ENCODE data around the gene CHPF. TPM values are rescaled to one million over a fixed set of nuclear protein-coding genes. Genes with fewer than 3 reads are reported as not detected.

The CHPF gene
- total RNA-seq, 1 experiment from 2014 or later = 228 TPM

DNA sequence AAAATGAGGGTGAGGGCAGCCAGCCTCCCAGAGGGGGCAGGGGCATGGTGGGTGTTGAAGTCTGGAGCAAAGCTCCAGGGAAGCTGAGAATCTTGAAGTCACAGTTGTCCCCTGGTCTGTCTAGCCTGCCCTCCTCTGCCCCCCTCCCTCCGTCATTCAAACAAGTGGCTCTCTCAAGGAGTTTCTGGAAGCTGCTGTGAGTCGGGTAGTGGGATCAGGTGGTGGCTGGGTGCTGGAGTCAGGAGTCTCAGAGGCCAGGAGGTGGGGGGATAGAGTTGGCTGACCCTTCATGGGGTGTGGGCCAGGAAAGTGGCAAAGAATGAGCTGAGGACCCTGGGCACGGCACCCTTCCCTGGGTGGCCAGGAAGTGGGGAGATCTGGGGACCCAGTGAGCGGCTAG, 29.8 kb downstream of the CHPF start:
- no peak overlapping the region for H3K4me3 ChIP-seq (replicated peaks in 1 of 2; ENCODE audit: low read depth in 1 of 2, low read length in 2 of 2)
- POLR2A ChIA-PET = interaction anchor here (1.0 kb wide), 1 partner anchor 15 kb away, joined by 4 read pairs; the partner anchor contains the start of gene GMPPA
- no peak overlapping the region for H3K27ac ChIP-seq (ENCODE audit: low read depth, low read length)
- ATAC-seq = no peak
- RAD21 ChIA-PET (ENCODE audit: low non-redundant PET in 1 of 2, low total read pairs in 2 of 2, uncharacterized antibody in 2 of 2, unreplicated experiment in 2 of 2) = no interaction called here
- H3K79me2 ChIP-seq (ENCODE audit: insufficient read depth, low read length) = no peaks in the 10 kb centered on the region
- no TSS peak for BruUV-seq (replicated peaks)
- H3K4me2 ChIP-seq (ENCODE audit: low read length) = no peak overlapping the region
- no peaks in the 10 kb centered on the region for H3K27me3 ChIP-seq (ENCODE audit: insufficient read depth, low read length)
- no peaks in the 10 kb centered on the region for H3K9me2 ChIP-seq (ENCODE audit: insufficient read depth)
- TF ChIP-seq EZH2phosphoT487 (IDR thresholded peaks at IDR 0.05; ENCODE audit: borderline replicate concordance) = no peak
- no peak for TF ChIP-seq ZNF274 (IDR thresholded peaks at IDR 0.05; ENCODE audit: low read depth, low read length)
- no peak for TF ChIP-seq EGR1 (IDR thresholded peaks at IDR 0.05; ENCODE audit: low read depth)
- TF ChIP-seq, protein P1, sequence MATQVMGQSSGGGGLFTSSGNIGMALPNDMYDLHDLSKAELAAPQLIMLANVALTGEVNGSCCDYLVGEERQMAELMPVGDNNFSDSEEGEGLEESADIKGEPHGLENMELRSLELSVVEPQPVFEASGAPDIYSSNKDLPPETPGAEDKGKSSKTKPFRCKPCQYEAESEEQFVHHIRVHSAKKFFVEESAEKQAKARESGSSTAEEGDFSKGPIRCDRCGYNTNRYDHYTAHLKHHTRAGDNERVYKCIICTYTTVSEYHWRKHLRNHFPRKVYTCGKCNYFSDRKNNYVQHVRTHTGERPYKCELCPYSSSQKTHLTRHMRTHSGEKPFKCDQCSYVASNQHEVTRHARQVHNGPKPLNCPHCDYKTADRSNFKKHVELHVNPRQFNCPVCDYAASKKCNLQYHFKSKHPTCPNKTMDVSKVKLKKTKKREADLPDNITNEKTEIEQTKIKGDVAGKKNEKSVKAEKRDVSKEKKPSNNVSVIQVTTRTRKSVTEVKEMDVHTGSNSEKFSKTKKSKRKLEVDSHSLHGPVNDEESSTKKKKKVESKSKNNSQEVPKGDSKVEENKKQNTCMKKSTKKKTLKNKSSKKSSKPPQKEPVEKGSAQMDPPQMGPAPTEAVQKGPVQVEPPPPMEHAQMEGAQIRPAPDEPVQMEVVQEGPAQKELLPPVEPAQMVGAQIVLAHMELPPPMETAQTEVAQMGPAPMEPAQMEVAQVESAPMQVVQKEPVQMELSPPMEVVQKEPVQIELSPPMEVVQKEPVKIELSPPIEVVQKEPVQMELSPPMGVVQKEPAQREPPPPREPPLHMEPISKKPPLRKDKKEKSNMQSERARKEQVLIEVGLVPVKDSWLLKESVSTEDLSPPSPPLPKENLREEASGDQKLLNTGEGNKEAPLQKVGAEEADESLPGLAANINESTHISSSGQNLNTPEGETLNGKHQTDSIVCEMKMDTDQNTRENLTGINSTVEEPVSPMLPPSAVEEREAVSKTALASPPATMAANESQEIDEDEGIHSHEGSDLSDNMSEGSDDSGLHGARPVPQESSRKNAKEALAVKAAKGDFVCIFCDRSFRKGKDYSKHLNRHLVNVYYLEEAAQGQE (IDR thresholded peaks at IDR 0.05; ENCODE audit: low read depth) = no peak
- TF ChIP-seq, protein P2, sequence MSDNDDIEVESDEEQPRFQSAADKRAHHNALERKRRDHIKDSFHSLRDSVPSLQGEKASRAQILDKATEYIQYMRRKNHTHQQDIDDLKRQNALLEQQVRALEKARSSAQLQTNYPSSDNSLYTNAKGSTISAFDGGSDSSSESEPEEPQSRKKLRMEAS (IDR thresholded peaks at IDR 0.05) = no peak
- TF ChIP-seq, protein P3, sequence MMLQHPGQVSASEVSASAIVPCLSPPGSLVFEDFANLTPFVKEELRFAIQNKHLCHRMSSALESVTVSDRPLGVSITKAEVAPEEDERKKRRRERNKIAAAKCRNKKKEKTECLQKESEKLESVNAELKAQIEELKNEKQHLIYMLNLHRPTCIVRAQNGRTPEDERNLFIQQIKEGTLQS (IDR thresholded peaks at IDR 0.05) = no peak
- no peak for TF ChIP-seq CBX3 (IDR thresholded peaks at IDR 0.05; ENCODE audit: low read depth)
- no peak for TF ChIP-seq POLR2A (IDR thresholded peaks at IDR 0.05; ENCODE audit: borderline replicate concordance, extremely low read depth, insufficient read depth, insufficient read length)
- no peak for TF ChIP-seq JUND (IDR thresholded peaks at IDR 0.05)
- TF ChIP-seq POLR2AphosphoS5 (IDR thresholded peaks at IDR 0.05; ENCODE audit: low read depth, low read length) = no peak
- TF ChIP-seq EZH2 (IDR thresholded peaks at IDR 0.05) = no peak
- no peak for TF ChIP-seq RAD21 (IDR thresholded peaks at IDR 0.05; ENCODE audit: low read depth)
- TF ChIP-seq, protein P4, sequence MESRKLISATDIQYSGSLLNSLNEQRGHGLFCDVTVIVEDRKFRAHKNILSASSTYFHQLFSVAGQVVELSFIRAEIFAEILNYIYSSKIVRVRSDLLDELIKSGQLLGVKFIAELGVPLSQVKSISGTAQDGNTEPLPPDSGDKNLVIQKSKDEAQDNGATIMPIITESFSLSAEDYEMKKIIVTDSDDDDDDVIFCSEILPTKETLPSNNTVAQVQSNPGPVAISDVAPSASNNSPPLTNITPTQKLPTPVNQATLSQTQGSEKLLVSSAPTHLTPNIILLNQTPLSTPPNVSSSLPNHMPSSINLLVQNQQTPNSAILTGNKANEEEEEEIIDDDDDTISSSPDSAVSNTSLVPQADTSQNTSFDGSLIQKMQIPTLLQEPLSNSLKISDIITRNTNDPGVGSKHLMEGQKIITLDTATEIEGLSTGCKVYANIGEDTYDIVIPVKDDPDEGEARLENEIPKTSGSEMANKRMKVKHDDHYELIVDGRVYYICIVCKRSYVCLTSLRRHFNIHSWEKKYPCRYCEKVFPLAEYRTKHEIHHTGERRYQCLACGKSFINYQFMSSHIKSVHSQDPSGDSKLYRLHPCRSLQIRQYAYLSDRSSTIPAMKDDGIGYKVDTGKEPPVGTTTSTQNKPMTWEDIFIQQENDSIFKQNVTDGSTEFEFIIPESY (IDR thresholded peaks at IDR 0.05; ENCODE audit: extremely low read depth, insufficient replicate concordance, low read length) = no peak
- TF ChIP-seq ZFX (IDR thresholded peaks at IDR 0.05) = no peak
- no peak for TF ChIP-seq SP1 (IDR thresholded peaks at IDR 0.05; ENCODE audit: low read depth)
- no peaks in the 10 kb centered on the region for H4K20me1 ChIP-seq (ENCODE audit: insufficient read depth)
- H3K9me3 ChIP-seq (ENCODE audit: control insufficient read depth in 1 of 2, insufficient read depth in 1 of 2, low read depth in 1 of 2, low read length in 2 of 2) = no peaks in the 10 kb centered on the region
- H3K9ac ChIP-seq (ENCODE audit: low read length) = no peak overlapping the region
- H3K36me3 ChIP-seq (ENCODE audit: control insufficient read depth in 1 of 2, insufficient read depth in 2 of 2, low read length in 2 of 2) = no peaks in the 10 kb centered on the region
- no peak for DNase-seq (ENCODE audit: low read depth, low spot score)
- peaks cover 0 to 29% of the 10 kb centered on the region in 2 experiments; a peak in 2 of 4 replicates for H3K4me1 ChIP-seq (ENCODE audit: control insufficient read depth in 1 of 2, insufficient read depth in 2 of 2, low read length in 2 of 2)
- no peak overlapping the region for H2AFZ ChIP-seq (ENCODE audit: low read depth, low read length, poor library complexity, severe bottlenecking)
- intact Hi-C loops (cut with micrococcal nuclease) = no loop called here
- CTCF ChIA-PET = no interaction called here

All from HCT116 (cell line).